Esophagus muscularis mucosa (tissue), 3 donors: ENCODE data around the gene PKP2.

ENCODE experiments used
- CTCF ChIP-seq, 3 experiments: fragments of 200-600 bp in 2 of 3; fragments of 450-650 bp in 1 of 3; sonication (generic) in 2 of 3; IDR thresholded peaks; one replicate each; pipeline ENCODE4 v1.5.1; 2017 to 2019; ENCODE audit warnings: antibody characterized with exemption in 3 of 3, mild to moderate bottlenecking in 2 of 3, moderate library complexity in 1 of 3
- POLR2AphosphoS5 ChIP-seq, 2 donors: sonication (generic); formaldehyde crosslinking; IDR thresholded peaks; one replicate each; pipeline ENCODE4 v1.6.1; 2017; ENCODE audit warnings: antibody characterized with exemption in 2 of 2

GRCh38 chr12:32828552-32828951 is 68.0 kb downstream of the PKP2 start:
- TF ChIP-seq CTCF (IDR thresholded peaks at IDR 0.05), result no peak
- TF ChIP-seq POLR2AphosphoS5 (IDR thresholded peaks at IDR 0.05), result no peak
